Superior temporal gyrus (tissue), 1 donor: Measurements from ENCODE around the gene CAPN12.
"Not testable (repeated sequence)": the region's sequence is repeated elsewhere in the genome, so short reads cannot be mapped to it uniquely, and the experiment has no call there.

Experiments
- DNase-seq: peaks from one replicate; pipeline ENCODE4 v3.0.0-alpha.2; 2016; ENCODE audit errors: extremely low spot score

CAPN12 gene

GRCh38 chr19:38771569-38771968 lies 27.3 kb upstream of the CAPN12 start:
- DNase-seq = not testable (repeated sequence)

GRCh38 chr19:38770949-38771275 lies 26.6 kb upstream of the CAPN12 start:
- DNase-seq = not testable (repeated sequence)

GRCh38 chr19:38770228-38770948 lies 26.1 kb upstream of the CAPN12 start:
- DNase-seq = not testable (repeated sequence)

GRCh38 chr19:38769635-38770211 lies 25.4 kb upstream of the CAPN12 start:
- peak; percentile 16 for DNase-seq

- DNase-seq = no peak
Observed at GRCh38 chr19:38766276-38767047, 22.2 kb upstream of the CAPN12 start.

- no peak for DNase-seq
Observed at GRCh38 chr19:38765214-38765613, 20.9 kb upstream of the CAPN12 start.

- DNase-seq = no peak
Observed at GRCh38 chr19:38763795-38764220, 19.5 kb upstream of the CAPN12 start.

GRCh38 chr19:38761884-38762389 lies 17.7 kb upstream of the CAPN12 start:
- not testable (repeated sequence) for DNase-seq

- DNase-seq = not testable (repeated sequence)
Observed at GRCh38 chr19:38760805-38761517, 16.7 kb upstream of the CAPN12 start.

GRCh38 chr19:38759590-38760003 lies 15.3 kb upstream of the CAPN12 start:
- DNase-seq = no peak

- not testable (repeated sequence) for DNase-seq
Observed at GRCh38 chr19:38754196-38754595, 9.9 kb upstream of the CAPN12 start.

GRCh38 chr19:38753783-38754182 lies 9.5 kb upstream of the CAPN12 start:
- not testable (repeated sequence) for DNase-seq

GRCh38 chr19:38745316-38745715 lies 1.0 kb upstream of the CAPN12 start:
- DNase-seq = no peak

GRCh38 chr19:38744874-38745273 lies 600 bp upstream of the CAPN12 start:
- DNase-seq = no peak

- DNase-seq = no peak
Observed at GRCh38 chr19:38743394-38744297, 628 bp downstream of the CAPN12 start.

GRCh38 chr19:38742906-38743305 lies 1.4 kb downstream of the CAPN12 start:
- no peak for DNase-seq

- DNase-seq = no peak
Observed at GRCh38 chr19:38742296-38742695, 2.0 kb downstream of the CAPN12 start.

GRCh38 chr19:38741670-38742069 lies 2.6 kb downstream of the CAPN12 start:
- DNase-seq = no peak

GRCh38 chr19:38740932-38741331 lies 3.3 kb downstream of the CAPN12 start:
- no peak for DNase-seq

- no peak for DNase-seq
Observed at GRCh38 chr19:38740257-38740592, 4.0 kb downstream of the CAPN12 start.
